Stimulated activated CD8-positive, alpha-beta memory T cell treated with anti-CD3 and anti-CD28 coated beads, Interleukin-2, amount 100 ng/mL, for 48 hours (primary cell): ENCODE measurements around the gene TTC9B.

Experiments used
- DNase-seq, 2 donors: peaks; one replicate each; pipeline ENCODE4 v3.0.0-alpha.2; 2020; ENCODE audit warnings: low read depth in 2 of 2

The TTC9B gene

GRCh38 chr19:40217934-40218890 is at the start of gene TTC9B:
Gene TTC9B (minus strand): TSS chr19:40218384. CDS start chr19:40218381, 3 bp downstream.
- DNase-seq = peak; percentile 32 to 40

DNA sequence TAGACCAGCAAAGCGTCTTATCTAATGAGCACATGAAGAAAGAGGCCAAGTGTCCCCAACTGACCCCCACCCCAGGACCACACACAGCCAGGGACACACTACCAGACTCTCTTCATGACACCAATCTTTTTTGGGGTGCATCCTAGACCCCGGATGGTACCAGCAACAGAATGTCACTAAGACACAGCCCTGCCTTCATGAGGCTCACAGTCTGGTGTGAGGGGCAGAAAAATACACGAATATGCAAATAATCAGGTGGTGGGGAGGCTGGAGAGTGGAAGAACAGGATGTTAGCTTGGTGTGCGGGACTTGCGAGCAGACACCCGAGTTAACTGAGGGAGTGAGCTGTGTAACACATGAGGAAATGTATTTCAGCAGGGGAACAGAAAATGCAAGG is 49.4 kb upstream of the TTC9B start:
- no peak for DNase-seq

DNA sequence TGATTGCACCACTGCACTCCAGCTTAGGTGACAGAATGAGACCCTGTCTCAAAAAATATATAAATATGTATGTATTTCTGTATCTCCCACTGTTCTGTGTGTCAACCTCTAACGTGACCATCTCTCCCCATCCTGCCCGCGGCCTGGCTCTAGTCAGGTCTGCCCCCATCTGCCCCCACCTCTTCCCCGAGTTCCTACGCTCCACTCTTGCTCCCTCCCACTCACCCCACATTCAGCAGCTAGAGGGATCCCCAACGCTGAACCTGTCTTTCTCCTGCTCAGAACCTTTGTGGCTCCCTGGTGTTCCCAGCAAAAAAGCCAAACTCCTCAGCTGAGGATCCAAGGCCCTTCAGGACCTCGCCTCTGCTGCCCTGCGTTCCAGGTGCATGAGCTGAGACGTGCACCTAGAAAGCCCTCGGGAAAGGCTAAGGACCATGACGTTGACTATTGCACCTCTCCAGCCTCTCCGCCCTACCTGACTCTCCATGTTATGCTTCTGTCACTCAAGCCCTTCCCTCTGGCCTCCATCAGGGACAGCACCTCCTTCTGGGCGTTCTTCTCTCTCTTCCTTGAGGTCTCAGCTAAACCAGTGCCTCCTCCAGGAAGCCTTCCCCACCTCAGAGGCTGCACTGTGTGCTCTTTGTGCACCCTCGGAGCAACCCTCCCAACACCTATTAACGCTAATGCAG is 48.9 kb upstream of the TTC9B start:
- DNase-seq = no peak

GRCh38 chr19:40266119-40266518 is 47.9 kb upstream of the TTC9B start:
- no peak for DNase-seq

GRCh38 chr19:40265763-40266099 is 47.5 kb upstream of the TTC9B start:
- no peak for DNase-seq

DNA sequence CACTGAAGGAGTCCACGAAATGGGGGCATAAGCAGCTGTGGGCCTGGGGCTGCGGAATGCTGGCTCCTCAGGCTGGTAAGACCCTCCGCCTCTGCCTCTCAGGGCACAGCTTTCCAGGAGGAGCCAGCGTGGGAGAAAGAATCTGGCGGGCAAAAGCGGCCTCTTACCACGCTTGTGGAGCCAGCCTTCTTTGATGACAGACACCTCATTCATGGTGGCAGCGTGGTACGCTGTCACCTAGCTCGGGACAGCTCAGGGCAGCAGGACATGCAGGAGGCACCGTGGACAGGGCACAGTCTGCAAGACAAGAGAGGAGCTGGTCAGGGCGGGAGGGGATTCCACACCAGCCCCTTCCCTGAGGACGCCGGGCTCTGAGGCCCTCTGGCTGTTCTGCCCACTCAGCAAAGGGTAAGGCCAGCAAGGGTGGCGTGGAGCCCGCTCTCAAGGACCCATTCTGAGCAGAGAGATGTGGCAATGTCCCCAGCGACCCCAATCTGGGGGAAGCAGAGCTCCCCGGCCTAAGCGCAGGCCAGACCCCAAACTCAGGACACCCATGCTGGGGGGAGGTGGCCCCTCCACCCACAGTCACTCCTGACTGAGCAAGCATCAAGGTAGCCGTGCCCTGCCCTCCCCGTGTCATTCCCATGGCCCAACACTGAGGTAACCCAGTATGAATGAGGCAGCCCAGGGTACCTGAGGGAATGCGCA is 47.0 kb upstream of the TTC9B start:
- no peak for DNase-seq

DNA sequence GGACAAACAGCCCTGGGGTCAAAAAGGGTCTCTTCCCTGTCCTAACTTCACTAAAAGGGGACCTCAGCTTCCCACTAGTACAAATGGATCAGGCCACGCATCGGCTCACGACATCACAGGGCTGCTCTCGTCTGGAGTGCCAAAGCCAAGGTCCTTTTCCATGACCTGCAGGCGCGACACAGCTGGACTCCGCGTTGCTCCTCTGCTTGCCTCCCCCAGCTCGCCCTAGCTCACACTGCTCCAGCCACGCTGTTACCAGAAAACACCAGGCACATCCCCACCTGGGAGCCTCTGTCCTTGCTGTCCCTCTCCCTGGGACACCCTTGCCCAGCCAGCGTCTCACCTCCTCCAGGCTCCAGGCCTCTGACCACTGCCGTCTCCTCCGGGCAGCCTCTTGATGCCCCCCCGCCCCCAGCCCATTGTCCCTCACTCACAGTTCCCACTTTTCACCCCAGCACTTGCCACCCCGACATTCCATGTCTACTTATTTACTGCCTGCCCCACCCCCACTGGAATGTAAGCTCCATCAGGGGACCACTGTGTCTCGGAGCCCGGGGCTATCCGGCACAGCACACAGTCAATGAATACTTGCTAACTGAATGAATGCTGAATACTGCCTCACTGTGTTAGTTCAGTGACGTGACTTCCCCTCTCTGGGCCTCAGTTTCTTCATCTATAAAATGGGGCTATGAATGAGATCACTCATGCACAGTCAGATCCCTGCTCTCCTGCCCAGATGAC is 46.3 kb upstream of the TTC9B start:
- DNase-seq = no peak

- no peak for DNase-seq
Measured at GRCh38 chr19:40263440-40264313, 45.5 kb upstream of the TTC9B start.

GRCh38 chr19:40262422-40262821 is 44.2 kb upstream of the TTC9B start:
- no peak for DNase-seq

DNA sequence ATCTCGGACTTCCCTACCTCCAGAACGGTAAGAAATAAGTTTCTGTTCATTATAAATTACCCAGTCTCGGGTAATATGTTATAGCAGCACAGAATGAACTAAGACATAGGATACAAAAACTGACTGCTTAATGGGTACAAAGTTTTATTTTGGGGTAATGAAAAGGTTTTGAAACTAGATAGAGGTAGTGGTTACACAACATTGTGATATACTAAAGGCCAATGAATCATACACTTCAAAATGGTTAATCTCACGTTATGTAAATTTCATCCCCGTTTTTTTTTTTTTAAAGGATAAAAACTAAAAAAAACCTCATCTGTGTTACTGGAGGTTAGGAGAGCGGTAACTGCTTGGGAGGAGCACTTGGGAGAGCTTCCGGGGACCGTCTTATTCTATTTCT is 43.4 kb upstream of the TTC9B start:
- no peak for DNase-seq

GRCh38 chr19:40257096-40257517 is 38.9 kb upstream of the TTC9B start:
- DNase-seq = no peak

DNA sequence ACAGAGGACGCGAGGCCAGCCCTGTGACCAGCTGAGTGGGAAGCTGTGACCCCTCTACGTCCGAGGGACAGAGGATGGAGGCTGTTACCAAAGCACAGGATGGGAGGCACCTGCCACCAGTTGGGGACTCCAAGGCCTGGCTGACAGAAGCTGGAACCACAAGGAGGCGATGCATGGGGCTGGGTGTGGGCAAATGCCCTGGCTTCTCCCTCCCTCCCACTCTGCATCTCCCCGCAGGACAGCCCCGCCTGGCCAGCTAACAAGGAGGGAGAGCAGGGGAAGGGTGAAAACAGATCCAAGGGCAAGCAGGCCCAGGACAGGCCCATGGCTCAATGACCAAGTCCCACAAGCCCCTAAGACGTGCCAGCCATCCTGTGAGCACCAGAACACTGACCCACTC is 38.3 kb upstream of the TTC9B start:
- no peak for DNase-seq

- DNase-seq = no peak
Measured at GRCh38 chr19:40255619-40256166, 37.5 kb upstream of the TTC9B start.

DNA sequence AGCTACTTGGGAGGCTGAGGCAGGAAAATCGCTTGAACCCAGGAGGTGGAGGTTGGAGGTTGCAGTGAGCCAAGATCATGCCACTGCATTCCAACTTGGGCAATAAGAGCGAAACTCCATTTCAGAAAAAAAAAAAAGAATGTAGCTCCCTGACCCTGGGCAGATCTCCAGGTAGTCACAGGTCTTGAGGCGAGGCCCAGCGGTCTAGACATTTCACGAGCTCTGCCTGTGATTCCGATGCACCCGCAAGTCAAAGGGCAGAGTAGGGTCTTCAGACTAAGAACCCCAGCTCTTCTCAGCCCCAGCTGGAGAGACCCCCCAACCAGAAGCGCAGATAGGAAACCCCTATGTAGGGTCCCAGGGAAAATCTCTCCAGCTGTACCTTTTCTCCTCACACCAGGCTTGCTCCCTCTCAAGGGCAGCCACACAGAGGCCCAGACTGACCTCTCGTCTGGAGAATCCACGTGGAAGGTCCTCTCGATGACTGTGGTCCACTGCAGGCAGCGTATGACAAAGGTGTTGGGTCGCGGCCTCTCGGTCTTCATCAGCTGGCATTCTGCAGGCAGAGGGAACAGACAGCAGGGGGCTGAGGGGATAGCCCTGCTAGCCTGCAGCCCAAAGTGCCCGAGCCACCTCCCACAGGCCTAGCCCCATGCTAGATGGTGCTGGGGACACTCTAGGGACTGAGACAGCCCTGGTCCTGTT is 36.7 kb upstream of the TTC9B start:
- DNase-seq = no peak

DNA sequence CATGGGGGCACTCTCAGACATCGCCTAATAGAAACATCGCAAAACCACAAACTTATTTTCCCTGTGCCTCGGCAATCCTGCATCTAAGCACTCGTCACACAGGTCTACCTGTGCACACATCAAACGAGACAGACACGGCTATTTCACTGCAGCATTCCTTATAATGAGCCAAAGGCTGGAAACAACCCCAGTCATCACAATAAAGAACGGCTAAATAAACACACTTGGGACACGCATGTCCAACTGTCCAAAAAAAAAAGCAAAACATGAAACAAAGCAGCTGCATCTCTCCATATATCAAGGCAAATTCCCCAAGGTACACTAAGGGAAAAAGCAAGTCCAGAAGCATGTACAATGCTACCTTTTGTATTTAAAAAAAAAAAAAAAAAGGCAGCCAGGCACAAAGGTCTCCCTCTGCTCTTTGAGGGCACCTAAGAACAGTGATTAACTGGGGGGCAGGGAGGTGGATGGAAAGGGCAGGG is 35.5 kb upstream of the TTC9B start:
- DNase-seq = no peak

GRCh38 chr19:40252395-40252794 is 34.2 kb upstream of the TTC9B start:
- DNase-seq = no peak

- no peak for DNase-seq
Measured at GRCh38 chr19:40251991-40252390, 33.8 kb upstream of the TTC9B start.

DNA sequence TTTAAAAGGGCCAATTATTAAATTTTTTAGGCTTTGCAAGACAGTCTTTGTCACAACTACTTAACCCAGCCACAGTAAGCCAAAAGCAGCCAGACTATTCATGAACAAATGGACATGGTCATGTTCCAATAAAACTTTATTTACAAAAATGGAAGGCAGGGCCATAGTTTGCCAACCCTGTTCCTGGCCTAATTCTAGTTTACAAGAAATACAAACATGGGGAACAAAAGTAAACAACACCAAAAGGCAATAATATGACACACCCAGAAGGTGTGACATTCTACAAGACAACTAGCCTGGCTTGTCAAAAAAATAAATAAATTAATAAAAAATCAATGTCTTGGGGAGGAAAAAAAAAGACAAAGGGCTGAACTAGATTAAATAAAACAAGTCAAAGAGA is 33.1 kb upstream of the TTC9B start:
- DNase-seq = no peak

DNA sequence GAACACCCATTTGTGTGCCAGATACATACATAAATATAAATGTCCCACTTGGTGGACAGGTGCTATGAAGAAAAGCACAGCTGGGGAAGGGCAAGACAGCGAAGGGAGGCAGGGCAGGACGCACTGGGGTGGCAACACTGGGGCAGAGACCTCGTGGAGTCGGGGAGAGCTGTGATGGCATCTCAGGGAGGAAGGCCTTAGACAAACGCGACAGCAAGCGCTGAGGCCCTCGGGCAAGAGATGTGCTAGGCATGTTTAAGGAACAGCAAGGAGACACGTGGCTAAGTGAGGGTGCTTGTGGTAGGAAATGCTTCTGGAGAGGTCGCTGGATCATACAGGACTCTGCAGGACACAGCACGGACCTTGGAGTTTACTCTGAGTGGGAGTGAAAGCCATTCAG is 31.6 kb upstream of the TTC9B start:
- no peak for DNase-seq

DNA sequence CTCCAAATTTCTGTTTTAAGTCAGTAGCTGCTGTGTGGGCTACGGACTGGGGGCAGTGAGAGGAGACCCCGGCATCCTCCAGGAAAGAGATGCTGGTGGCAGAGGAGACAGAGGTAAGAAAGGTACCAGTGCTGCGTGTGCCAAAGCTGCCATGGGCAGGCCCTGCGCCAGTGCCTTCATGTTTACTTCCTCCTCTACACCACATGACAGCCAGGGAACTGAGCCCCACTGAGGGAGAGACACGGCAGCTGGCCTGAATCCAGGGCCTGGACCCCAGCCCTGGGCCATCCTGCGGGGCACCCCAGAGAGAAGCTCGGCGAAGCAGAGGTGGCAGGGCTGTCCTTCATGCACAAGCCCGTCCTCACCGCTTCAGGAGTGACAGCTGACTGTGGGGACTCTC is 31.0 kb upstream of the TTC9B start:
- no peak for DNase-seq
